NCI-H2081 treated with DMSO at 0.1 percent for 48 hours (cell line): ENCODE measurements around the gene ATOSA.

Source experiments
- DNase-seq: peaks from one replicate; lab custom pipeline; 2025; lab: John Stamatoyannopoulos, UW

Gene ATOSA

GRCh38 chr15:52682200-52682599 is 3.0 kb upstream of the ATOSA start:
- no peak for DNase-seq

- no peak for DNase-seq
Measured at GRCh38 chr15:52681441-52681840, 2.3 kb upstream of the ATOSA start.

GRCh38 chr15:52680761-52681160 is 1.6 kb upstream of the ATOSA start:
- DNase-seq: no peak

GRCh38 chr15:52680041-52680391 is 828 bp upstream of the ATOSA start:
- DNase-seq: no peak

GRCh38 chr15:52678468-52679231 is 538 bp downstream of the ATOSA start:
- DNase-seq: no peak

- no peak for DNase-seq
Measured at GRCh38 chr15:52677593-52678467, 1.4 kb downstream of the ATOSA start.

GRCh38 chr15:52674831-52675230 is 4.4 kb downstream of the ATOSA start:
- DNase-seq: no peak

GRCh38 chr15:52673734-52674133 is 5.5 kb downstream of the ATOSA start:
- DNase-seq: no peak

- DNase-seq: no peak
Measured at GRCh38 chr15:52673312-52673711, 5.9 kb downstream of the ATOSA start.

- DNase-seq: no peak
Measured at GRCh38 chr15:52672661-52673060, 6.5 kb downstream of the ATOSA start.

GRCh38 chr15:52670087-52670486 is 9.1 kb downstream of the ATOSA start:
- DNase-seq: no peak

GRCh38 chr15:52668133-52668532 is 11.1 kb downstream of the ATOSA start:
- DNase-seq: no peak

GRCh38 chr15:52667597-52667996 is 11.6 kb downstream of the ATOSA start:
- DNase-seq: no peak

- DNase-seq: no peak
Measured at GRCh38 chr15:52663536-52664294, 15.5 kb downstream of the ATOSA start.

- no peak for DNase-seq
Measured at GRCh38 chr15:52661909-52662308, 17.3 kb downstream of the ATOSA start.

- no peak for DNase-seq
Measured at GRCh38 chr15:52660192-52660591, 19.0 kb downstream of the ATOSA start.

- no peak for DNase-seq
Measured at GRCh38 chr15:52658955-52659354, 20.2 kb downstream of the ATOSA start.

- DNase-seq: no peak
Measured at GRCh38 chr15:52657338-52657737, 21.9 kb downstream of the ATOSA start.

GRCh38 chr15:52656412-52656811 is 22.8 kb downstream of the ATOSA start:
- DNase-seq: no peak

- DNase-seq: no peak
Measured at GRCh38 chr15:52653431-52653964, 25.7 kb downstream of the ATOSA start.

- no peak for DNase-seq
Measured at GRCh38 chr15:52652984-52653383, 26.2 kb downstream of the ATOSA start.

GRCh38 chr15:52652286-52652685 is 26.9 kb downstream of the ATOSA start:
- no peak for DNase-seq
